Measurements from ENCODE around the gene BYSL.
"Not testable (repeated sequence)": the region's sequence is repeated elsewhere in the genome, so short reads cannot be mapped to it uniquely, and the experiment has no call there.

The BYSL gene

DNA sequence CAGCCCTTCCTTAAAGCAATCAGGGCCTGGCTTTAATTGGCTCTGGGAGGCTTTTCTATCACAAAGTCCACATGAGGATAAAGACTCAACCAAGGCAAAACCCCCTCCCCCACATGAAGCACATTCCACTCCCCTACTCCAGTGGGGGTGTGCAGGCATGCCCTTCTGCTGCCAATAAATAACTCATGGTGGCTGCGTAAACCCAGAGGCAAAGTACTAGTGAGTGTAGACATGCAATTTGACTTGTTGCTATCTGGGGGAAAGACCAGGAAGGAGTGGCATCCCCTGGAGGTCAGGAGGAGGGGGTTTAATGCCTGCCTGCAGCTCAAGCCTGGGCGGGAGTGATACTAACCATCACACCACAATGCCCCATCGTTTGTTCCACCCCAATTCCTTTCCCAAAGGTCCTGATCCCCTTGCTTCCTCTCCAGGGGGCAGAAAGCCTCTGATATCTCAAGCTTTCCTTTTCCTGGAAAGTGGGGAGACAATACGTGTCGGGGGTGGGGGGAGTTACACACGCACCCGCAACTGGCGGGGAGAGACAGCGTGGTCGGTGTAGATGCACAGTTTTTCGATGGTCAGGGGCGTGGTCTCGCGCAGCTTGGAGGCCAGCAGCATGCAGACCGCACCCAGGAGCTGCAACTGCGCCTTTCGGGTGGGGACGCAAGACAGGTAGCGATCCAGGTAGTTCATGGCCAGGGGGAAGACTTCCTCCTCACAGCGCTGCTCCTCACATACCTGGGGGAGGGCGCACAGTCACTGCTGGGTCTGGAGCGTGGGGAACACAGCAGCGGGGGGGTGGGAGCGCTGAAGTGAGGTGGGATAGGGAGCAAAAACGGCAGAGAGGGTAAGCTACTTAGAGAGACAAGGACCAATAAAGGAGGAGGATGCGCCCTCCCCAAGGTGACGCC lies 18.8 kb downstream of the BYSL start:
- H3K27ac ChIP-seq (ENCODE audit: low read depth, low read length) = peak overlapping the region; percentile 65
- H3K9ac ChIP-seq (ENCODE audit: low read length) = peak overlapping the region; percentile 43
- H3K36me3 ChIP-seq (ENCODE audit: control insufficient read depth, insufficient read depth, low read length) = peaks cover 1% of the 10 kb centered on the region
- H3K4me1 ChIP-seq (ENCODE audit: control insufficient read depth, insufficient read depth, low read length) = peaks cover 19% of the 10 kb centered on the region
- peak overlapping the region; percentile 94 for H3K4me3 ChIP-seq (ENCODE audit: low read length)
- H3K27me3 ChIP-seq (ENCODE audit: control insufficient read depth, insufficient read depth, low read length) = no peaks in the 10 kb centered on the region

DNA sequence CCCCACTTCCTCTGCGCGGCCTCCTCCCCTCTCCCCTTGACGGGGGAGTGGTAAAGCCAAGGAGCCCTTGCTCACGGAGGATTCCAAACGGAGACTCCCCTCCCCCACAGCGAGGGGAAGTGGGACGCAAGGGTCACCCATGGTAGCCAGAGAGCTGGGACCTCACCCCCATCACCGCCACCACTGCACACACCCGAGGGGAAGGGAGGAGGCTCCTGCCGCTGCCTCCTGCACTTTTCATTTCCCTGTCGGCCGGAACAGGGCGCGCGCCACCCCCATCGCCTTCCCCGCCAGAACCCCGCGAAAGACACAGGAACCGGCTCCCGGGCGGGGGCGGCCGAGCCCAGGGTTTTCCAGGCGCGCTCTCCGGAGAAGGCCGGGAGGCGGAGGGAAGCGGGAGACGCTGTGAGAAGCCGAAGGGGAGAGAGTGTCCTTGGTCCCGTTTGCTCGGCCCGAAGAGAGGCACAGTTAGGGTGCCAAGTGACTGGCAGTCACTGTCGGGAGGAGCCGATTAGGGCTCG lies 19.5 kb downstream of the BYSL start:
- Histone ChIP-seq H3K36me3 (ENCODE audit: control insufficient read depth, insufficient read depth, low read length) (no peaks in the 10 kb centered on the region), H3K9ac (ENCODE audit: low read length) (peak overlapping the region; percentile 43), H3K27me3 (ENCODE audit: control insufficient read depth, insufficient read depth, low read length) (no peaks in the 10 kb centered on the region), H3K4me1 (ENCODE audit: control insufficient read depth, insufficient read depth, low read length) (peaks cover 19% of the 10 kb centered on the region), H3K27ac (ENCODE audit: low read depth, low read length) (peak overlapping the region; percentile 65), H3K4me3 (ENCODE audit: low read length) (peak overlapping the region; percentile 94)

DNA sequence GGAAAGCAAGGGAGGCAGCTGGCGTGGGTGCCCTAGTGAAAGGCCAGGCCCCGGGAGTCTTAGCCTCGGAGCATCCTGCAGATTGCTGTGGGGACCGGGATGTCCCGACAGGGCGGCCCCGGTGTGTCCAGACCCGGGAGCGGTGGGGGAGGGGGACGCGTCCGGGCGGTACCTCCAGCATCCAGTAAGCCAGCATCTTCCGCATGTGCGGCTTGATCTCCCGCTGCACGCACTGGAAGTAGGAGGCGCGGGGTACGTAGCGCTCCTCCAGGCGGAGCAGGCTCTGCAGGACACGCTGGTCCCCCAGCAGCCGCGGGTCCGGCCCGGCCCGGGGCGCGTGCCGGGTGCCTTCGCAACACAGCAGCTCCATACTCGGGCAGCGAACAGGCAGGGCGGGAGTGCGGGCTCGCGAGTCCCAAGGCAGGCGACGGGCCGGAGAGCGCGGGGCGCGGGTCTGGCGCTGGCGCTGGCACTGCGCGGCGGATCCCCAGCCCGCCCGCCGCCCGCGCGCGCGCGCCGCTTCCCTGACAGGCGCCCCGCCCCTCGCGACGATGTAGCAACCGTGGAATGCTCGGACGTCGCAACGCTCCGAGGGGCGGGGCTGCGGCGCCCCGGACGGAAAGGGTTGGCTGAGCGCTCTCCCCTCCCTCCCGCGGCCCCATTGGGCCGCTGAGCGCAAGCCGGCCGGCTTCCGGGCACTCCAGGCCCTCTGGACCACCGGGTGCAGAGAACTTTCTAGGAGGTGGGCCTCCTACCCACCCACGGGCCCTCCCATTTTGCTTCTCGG lies 20.2 kb downstream of the BYSL start, which contains the start of gene CCND3:
TSS of gene CCND3 (minus strand) at position 529 of the 787 bp plus-strand sequence. CDS start at position 370, 159 bp downstream.
- H3K4me3 ChIP-seq (ENCODE audit: low read length) = peak within 1 kb of the TSS; percentile 94
- no peaks in the 10 kb centered on the region for H3K36me3 ChIP-seq (ENCODE audit: control insufficient read depth, insufficient read depth, low read length)
- no peaks in the 10 kb centered on the region for H3K27me3 ChIP-seq (ENCODE audit: control insufficient read depth, insufficient read depth, low read length)
- H3K27ac ChIP-seq (ENCODE audit: low read depth, low read length) = peak within 1 kb of the TSS; percentile 65
- peaks cover 18% of the 10 kb centered on the region for H3K4me1 ChIP-seq (ENCODE audit: control insufficient read depth, insufficient read depth, low read length)
- peak within 1 kb of the TSS; percentile 43 for H3K9ac ChIP-seq (ENCODE audit: low read length)

- Histone ChIP-seq H3K4me1 (ENCODE audit: control insufficient read depth, insufficient read depth, low read length) (peaks cover 15% of the 10 kb centered on the region), H3K36me3 (ENCODE audit: control insufficient read depth, insufficient read depth, low read length) (no peaks in the 10 kb centered on the region), H3K27ac (ENCODE audit: low read depth, low read length) (peak overlapping the region; percentile 49), H3K4me3 (ENCODE audit: low read length) (peak overlapping the region; percentile 50), H3K9ac (ENCODE audit: low read length) (no peak overlapping the region), H3K27me3 (ENCODE audit: control insufficient read depth, insufficient read depth, low read length) (no peaks in the 10 kb centered on the region)
These were observed 21.0 kb downstream of the BYSL start for GRCh38 chr6:41942067-41942851.

- H3K27me3 ChIP-seq (ENCODE audit: control insufficient read depth, insufficient read depth, low read length); H3K4me3 ChIP-seq (ENCODE audit: low read length); H3K27ac ChIP-seq (ENCODE audit: low read depth, low read length); H3K36me3 ChIP-seq (ENCODE audit: control insufficient read depth, insufficient read depth, low read length); H3K9ac ChIP-seq (ENCODE audit: low read length): not testable (repeated sequence)
- H3K4me1 ChIP-seq (ENCODE audit: control insufficient read depth, insufficient read depth, low read length) = peaks cover 15% of the 10 kb centered on the region
These were observed 21.6 kb downstream of the BYSL start for GRCh38 chr6:41942882-41943281.

DNA sequence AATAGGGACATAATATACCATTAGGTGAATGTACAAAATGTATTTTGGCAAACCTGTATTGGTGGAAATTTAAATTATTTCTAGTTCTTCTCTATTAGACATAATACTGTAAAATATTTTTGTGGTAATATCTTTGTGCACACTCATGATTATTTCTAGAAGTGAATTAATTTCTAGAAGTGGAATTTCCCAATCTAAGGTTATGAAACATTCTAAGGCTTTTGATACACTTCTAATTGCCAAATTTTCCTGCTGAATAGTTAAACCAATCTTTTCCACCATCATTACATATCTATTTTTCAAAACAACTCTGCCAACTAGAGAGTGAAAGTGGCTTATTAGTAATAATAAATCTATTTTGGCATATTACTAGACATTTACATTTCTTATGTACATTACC lies 22.2 kb downstream of the BYSL start:
- H3K36me3 ChIP-seq (ENCODE audit: control insufficient read depth, insufficient read depth, low read length) = no peaks in the 10 kb centered on the region
- no peak overlapping the region for H3K27ac ChIP-seq (ENCODE audit: low read depth, low read length)
- peaks cover 13% of the 10 kb centered on the region for H3K4me1 ChIP-seq (ENCODE audit: control insufficient read depth, insufficient read depth, low read length)
- no peak overlapping the region for H3K9ac ChIP-seq (ENCODE audit: low read length)
- H3K27me3 ChIP-seq (ENCODE audit: control insufficient read depth, insufficient read depth, low read length) = no peaks in the 10 kb centered on the region
- no peak overlapping the region for H3K4me3 ChIP-seq (ENCODE audit: low read length)

- H3K27ac ChIP-seq (ENCODE audit: low read depth, low read length) = no peak overlapping the region
- H3K27me3 ChIP-seq (ENCODE audit: control insufficient read depth, insufficient read depth, low read length) = no peaks in the 10 kb centered on the region
- no peak overlapping the region for H3K4me3 ChIP-seq (ENCODE audit: low read length)
- H3K9ac ChIP-seq (ENCODE audit: low read length) = no peak overlapping the region
- H3K4me1 ChIP-seq (ENCODE audit: control insufficient read depth, insufficient read depth, low read length) = no peaks in the 10 kb centered on the region
- no peaks in the 10 kb centered on the region for H3K36me3 ChIP-seq (ENCODE audit: control insufficient read depth, insufficient read depth, low read length)
These were observed 26.4 kb downstream of the BYSL start for GRCh38 chr6:41947581-41948220.

DNA sequence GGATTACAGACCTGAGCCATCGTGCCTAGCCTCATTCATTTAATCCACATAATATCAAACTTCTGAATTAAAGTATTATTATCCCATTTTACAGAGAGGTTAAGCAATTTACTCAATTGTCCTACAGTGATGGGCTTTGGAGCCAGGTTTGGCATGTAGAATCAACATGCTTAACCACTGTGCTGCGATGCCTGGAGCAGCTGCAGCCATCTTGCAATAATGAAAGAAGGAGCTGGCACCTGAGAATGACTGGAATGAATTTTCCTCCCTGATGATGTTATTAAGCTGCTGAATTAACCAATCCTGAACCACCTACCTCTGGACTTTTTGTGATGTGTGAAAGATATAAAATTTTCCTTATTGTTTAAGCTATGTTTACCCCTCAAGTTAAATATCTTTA lies 33.4 kb downstream of the BYSL start:
- no peak overlapping the region for H3K27ac ChIP-seq (ENCODE audit: low read depth, low read length)
- no peak overlapping the region for H3K4me3 ChIP-seq (ENCODE audit: low read length)
- H3K27me3 ChIP-seq (ENCODE audit: control insufficient read depth, insufficient read depth, low read length) = no peaks in the 10 kb centered on the region
- H3K36me3 ChIP-seq (ENCODE audit: control insufficient read depth, insufficient read depth, low read length) = no peaks in the 10 kb centered on the region
- H3K9ac ChIP-seq (ENCODE audit: low read length) = no peak overlapping the region
- no peaks in the 10 kb centered on the region for H3K4me1 ChIP-seq (ENCODE audit: control insufficient read depth, insufficient read depth, low read length)

DNA sequence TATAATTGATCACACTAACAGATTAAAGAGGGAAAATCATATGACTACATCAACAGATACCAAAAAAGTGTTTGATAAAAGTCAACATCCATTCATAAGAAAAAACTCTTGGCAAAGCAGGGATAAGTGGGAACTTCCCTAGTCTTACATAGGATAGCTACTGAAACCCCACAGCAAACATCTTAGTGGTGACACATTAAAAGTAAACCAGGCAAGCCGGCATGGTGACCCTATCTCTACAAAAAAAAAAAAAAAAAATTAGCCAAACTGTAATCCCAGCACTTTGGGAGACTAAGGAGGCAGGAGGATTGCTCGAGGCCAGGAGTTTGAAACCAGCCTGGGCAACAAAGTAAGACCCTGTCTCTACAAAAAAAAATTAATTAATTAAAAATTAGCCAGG lies 34.1 kb downstream of the BYSL start:
- Histone ChIP-seq H3K9ac (ENCODE audit: low read length) (no peak overlapping the region), H3K27ac (ENCODE audit: low read depth, low read length) (no peak overlapping the region), H3K4me3 (ENCODE audit: low read length) (no peak overlapping the region), H3K27me3 (ENCODE audit: control insufficient read depth, insufficient read depth, low read length) (no peaks in the 10 kb centered on the region), H3K36me3 (ENCODE audit: control insufficient read depth, insufficient read depth, low read length) (no peaks in the 10 kb centered on the region), H3K4me1 (ENCODE audit: control insufficient read depth, insufficient read depth, low read length) (no peaks in the 10 kb centered on the region)

DNA sequence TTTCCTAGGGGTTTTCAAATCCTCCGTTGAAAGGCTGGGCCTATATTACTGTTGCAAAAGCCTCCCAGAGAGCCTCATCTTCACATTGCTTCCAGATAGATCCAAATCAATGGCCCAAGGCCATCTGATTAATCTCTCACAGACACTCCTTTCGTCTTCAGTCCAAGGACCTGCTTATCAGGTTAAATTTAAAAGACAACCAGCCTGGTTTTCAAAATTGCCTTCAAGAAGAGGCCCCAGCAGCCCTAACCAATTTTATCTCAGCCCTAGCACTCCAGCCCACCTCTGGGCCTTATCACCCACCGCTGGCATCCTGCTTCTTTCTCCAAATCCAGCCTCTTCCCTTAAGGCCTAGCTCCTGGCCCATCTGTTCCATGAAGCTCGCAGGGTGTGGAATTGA lies 35.8 kb downstream of the BYSL start:
- H3K4me3 ChIP-seq (ENCODE audit: low read length) = no peak overlapping the region
- no peaks in the 10 kb centered on the region for H3K4me1 ChIP-seq (ENCODE audit: control insufficient read depth, insufficient read depth, low read length)
- no peaks in the 10 kb centered on the region for H3K27me3 ChIP-seq (ENCODE audit: control insufficient read depth, insufficient read depth, low read length)
- no peak overlapping the region for H3K27ac ChIP-seq (ENCODE audit: low read depth, low read length)
- no peak overlapping the region for H3K9ac ChIP-seq (ENCODE audit: low read length)
- no peaks in the 10 kb centered on the region for H3K36me3 ChIP-seq (ENCODE audit: control insufficient read depth, insufficient read depth, low read length)

DNA sequence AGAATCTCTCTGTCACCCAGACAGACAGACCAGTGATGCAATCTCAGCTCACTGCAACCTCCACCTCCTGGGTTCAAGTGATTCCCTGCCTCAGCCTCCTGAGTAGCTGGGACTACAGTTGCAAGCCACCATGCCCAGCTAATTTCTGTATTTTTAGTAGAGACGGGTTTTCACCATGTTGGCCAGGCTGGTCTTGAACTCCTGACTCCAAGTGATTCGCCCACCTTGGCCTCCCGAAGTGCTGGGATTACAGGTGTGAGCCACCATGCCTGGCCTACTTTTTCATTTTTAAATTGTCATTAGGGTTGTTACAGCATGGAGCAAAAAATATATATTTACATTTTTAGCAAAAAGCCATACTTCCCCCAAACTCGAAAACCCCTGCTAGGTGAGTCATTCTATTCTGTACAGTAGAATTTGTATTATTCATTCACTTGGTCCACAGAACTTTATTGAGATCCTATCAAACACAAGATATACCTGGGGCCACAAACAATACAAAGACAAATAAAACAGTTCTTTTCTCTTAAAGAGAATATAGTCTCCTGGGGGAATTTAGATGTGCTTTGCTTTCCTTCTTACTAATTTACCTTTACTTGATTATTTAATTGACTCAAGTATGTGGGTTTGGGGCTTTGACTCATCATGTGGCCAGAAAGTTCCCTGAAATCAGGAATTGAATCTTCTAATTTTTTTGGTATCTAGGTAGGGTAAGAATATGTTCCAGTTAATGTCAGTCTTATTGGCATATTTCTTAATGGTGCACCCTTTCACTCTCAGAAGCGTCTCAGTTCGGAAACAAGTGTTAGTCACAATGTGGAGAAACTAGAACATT lies 36.9 kb downstream of the BYSL start:
- no peaks in the 10 kb centered on the region for H3K36me3 ChIP-seq (ENCODE audit: control insufficient read depth, insufficient read depth, low read length)
- H3K27me3 ChIP-seq (ENCODE audit: control insufficient read depth, insufficient read depth, low read length) = no peaks in the 10 kb centered on the region
- no peaks in the 10 kb centered on the region for H3K4me1 ChIP-seq (ENCODE audit: control insufficient read depth, insufficient read depth, low read length)
- no peak overlapping the region for H3K9ac ChIP-seq (ENCODE audit: low read length)
- no peak overlapping the region for H3K27ac ChIP-seq (ENCODE audit: low read depth, low read length)
- H3K4me3 ChIP-seq (ENCODE audit: low read length) = no peak overlapping the region

All from rectal smooth muscle tissue (tissue), 1 donor.